DMS53 (cell line): ENCODE data around the gene PAOX.
A peak's percentile ranks its signal among the peaks of the same experiment; 100 is the strongest.
"Not testable (repeated sequence)": the region's sequence is repeated elsewhere in the genome, so short reads cannot be mapped to it uniquely, and the experiment has no call there.

Source experiments
- DNase-seq: peaks from one replicate; lab custom pipeline; 2025; lab: John Stamatoyannopoulos, UW

PAOX gene

DNA sequence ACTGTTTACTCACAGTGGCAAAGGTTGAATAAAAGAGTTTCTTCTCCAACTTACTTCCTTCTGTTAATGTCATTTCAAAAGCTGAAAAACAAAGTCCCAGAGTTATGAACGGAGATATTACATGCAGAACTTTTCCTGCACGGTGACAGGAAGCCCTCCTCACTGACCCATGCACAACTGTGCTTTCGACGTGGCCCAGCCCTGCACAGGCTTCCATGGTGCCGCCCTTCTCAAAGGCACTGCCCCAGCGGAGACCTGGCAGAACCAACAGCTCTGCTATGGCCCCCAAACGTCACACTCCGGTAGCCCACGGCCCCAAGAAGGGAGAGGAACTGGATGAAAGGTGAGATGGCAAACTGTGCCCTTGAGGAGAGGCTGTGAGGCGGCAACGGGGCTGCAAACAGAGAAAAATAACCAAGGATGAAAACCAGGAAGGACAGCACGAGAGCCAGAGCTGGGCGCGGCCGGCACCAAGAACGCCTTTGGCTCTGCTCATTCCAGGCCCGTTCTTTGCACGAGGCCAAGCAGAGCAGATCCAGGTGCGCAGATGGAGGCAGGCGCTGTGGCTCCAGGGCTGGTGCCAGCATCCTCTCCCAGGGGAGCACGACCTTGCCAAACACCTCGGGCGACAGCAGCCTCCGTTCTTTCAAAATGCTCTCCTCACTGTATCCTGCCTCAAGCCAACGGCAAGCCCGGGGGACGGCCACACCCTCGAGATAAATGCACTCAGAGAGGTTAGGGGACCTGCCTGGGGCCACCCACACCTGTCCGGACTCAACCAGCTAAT lies 14.2 kb upstream of the PAOX start:
- no peak for DNase-seq

DNA sequence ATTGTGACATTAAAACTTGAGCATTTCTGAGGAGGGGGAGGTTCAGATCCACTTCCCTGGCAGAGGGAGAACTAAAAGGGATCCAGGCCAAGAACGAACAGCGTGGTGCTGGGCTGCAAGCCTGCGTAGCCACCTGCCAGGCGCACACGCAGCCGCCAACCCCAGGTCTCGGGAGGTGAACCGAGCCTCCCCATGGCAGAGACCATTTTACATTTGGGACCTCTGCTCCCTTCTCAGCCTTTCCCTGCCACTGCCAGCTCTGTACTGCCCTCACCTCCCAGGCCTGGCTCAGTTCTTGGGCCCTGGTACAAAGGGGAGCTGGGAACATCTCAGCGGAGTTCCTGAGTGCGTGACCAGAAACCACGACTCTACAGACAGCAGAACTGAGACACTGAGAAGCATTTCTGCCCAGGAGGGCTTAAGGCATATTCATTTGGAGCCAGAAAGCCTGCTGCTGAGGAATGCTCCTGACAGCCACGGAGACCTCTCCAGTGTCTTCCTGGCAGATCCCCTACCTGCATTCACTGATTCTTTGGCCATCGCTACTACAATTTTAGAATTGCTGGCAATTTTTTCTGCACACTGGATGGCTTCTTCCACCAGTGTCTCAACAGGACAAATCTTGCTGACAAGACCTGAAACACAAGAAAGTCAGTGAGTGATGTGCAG lies 13.5 kb upstream of the PAOX start:
- DNase-seq, result no peak

DNA sequence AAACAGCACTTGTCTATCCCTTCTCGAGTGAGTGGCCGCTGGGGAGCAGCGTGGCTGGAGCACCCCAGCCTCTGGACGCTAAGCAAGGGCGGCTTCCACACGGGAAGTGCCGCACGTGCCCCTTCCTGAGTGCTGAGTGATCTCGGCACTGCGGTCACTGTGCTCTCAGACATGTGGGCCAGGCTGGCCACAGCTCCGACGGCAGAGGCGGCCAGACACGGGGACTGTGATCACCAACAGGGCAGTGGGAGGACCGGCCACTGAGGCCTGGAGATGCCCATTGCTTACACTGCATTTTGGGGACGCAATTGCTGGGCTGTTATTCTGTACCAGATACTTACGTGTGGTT lies 13.0 kb upstream of the PAOX start:
- DNase-seq, result no peak

DNA sequence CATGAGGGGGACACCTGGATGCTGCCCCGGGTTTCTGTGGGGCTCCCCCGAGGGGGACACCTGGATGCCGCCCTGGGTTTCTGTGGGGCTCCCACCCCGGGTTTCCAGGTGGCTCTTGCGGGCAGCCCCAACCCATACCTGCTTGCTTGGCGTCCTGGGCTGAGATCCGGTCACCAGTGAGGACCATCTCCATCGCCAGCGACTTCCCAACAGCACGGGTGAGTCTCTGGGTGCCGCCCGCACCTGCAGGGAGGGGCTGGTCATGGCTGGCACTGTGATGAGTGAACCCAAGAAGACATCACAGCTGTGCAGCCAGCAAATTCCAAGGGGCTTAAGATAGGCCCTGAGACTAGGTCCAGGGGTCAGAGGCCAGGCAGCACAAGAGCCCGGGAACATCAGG lies 12.3 kb upstream of the PAOX start:
- DNase-seq, result no peak

DNA sequence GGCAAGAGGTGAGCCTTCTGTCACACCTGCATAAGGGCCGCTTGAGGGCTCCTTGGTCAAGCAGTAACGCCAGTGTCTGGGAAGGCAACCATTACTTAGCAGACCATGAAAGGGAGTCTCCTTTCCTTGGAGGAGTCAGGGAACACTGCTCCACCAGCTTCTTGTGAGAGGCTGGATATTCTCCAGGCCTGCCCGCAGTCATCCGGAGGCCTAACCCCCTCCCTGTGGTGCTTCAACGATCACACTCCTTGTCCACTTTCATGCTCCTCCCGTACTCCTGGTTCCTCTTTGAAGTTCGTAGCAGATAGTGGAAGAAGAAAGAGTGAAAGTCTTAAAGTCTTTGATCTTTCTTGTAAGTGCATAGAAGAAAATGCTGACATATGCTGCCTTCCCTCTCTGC lies 11.6 kb upstream of the PAOX start:
- not testable (repeated sequence) for DNase-seq

DNA sequence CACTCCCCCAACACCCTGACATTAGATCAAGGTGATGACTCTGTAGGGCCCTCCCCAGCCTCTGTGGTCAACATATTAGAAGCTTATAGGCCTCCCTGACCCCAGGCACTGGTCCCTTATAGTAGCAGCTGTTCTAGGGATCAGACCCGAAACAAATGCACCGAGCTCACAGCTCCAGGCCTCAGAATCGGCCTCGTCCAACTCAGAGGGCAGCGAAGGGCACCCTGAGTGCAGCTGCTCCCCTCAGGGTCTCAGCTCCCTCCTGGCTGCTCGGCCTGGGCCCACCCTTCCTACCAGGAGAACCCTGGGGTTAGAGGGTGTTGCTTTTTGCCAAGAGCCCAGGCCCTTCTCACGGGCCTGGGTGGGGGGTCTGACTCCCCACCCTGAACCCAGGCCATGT lies 10.9 kb upstream of the PAOX start:
- no peak for DNase-seq

DNA sequence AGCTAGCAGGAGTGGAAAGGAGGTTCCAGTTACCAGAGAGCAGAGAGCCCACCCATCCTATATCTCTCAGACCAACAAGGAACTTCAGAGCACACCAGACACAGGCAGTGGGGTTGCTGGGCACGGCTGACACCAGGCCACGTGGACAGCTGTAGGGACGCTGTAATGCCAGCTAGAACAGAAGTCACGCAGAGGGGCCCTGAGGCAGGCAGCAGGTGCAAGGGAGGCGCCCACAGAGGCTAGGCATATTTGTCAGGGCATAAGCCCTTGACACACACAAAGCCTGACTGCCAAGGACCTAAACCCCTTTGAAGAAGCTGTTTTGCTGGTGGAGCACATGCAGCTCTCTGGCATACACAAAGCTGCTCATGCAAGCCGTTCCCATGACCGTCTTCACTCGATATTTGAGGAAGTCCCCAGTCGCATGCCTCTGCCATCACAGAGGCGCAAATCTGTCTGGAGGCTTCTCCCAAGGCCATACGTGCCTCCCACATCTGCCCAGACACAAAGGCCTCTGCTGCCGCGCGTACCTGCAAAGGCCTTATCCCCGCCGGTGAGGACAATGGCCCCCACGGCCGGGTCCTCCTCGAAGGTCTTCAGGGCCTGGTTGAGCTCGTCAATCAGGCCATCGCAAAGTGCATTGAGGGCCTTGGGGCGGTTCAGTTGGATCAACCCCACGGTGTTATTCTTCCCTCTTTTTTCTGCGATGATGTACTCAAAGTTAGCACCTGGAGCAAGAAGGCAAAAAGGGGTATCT lies 8.9 kb upstream of the PAOX start:
- no peak for DNase-seq

DNA sequence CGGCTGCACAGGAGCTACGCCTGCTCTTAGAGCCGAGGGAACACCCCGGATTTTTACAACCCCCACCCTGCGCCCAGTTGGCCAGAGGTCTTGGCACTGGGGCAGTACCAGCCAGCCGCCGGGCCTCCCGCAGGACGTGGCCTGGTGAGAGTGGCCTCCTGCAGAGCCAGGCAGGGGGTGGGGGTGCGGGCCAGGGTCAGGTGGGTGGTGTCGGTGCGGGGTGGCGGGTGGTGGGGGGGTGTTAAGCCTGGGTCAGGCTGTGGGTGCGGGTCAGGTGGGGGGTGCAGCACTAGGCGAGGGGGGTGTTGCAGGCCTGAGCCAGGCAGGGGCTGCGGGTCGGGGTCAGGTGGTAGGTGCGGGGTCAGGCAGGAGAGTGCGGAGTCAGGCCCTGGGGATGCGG lies 6.6 kb upstream of the PAOX start:
- DNase-seq, result no peak

DNA sequence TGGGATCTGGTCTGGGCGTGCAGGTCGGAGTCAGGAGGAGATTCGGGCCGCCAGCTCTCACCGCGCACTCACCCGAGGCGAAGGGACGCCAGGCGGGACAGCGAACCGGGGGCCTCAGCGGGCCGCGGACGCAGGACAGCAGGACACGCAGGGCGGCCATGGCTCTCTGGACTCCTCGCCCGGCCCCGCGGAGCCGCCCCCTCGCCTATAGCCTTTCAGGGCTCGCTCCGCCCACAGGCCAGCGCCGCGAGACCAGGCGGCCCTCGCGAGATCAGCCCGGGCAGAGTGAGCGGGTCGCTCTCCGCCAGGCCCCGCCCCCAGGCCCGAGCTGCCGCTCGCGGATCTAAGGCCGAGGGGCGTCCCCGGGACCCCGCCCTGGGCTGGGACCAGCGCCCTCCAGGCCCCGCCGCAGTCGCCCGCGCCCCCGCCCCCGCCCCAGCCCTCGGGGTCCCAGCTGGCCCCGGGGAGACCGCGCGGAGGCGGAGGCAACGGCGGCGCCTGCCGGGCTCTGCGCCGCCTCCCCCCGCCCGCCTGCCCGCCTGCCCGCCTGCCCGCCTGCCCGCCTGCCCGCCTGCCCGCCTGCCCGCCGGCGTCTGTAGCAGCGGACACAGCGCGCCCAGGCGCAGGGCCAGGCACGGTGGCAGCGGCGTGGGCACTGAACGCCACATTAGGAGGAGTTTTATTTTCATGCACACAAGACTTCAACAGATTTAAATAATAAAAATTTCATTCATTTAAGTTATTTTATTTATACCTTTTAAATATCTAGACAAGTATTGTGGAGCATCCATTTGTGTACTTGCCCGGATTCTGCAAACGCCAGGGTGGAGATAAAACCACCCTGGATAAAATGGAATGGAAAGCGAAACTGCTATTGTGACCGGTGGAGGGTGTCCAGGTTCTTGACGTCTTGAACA lies 5.6 kb upstream of the PAOX start, which contains the start of gene ECHS1:
Gene ECHS1 (minus strand): TSS at position 181 of the 917 bp plus-strand sequence. CDS start 21 bp downstream, at position 160.
- peak; percentile 96 for DNase-seq

DNA sequence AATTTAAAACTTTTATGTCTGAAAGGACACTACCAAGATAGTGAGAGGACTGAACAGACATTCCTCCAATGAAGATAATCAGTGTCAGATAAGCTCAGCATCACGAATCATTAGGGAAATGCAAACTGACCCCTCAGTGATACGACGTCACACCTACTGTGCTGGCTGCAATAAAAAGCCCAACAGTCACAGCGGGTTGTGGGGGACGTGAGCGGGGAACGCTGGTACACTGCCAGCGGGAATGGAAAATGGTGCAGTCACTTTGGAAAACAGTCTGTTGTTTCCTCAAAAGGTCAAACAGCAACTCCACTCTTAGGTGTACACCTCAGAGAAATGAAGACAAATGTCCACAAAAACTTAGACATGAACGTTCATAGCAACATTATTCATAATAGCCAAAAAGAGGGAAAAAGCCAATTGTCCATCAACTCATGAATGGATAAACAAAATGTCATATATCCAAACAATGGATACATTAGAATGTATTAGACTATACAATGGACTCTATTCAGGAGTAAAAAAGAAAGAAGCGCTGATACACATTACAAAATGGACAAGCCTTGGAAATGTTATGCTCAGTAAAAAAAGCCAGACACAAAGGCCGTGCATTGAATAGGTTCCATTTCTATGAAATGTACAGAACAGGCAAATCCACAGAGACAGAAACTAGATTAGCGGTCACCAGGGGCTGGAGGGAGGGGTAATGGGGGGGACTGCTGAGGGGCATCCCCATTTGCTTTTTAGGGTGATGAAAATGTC lies 3.5 kb upstream of the PAOX start:
- DNase-seq, result no peak

DNA sequence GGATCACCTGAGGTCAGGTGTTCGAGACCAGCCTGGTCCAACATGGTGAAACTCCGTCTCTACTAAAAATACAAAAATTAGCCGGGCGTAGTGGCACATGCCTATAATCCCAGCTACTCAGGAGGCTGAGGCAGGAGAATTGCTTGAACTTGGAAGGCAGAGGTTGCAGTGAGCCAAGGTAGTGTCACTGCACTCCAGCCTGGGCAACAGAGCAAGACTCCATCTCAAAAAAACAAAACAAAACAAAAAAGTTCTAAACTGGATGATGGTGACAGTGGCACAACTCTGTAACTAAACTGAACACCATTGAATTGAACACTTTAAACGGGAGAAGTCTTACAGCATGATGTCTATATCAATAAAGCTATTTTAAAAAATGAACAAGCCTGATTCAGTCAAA lies 2.9 kb upstream of the PAOX start:
- DNase-seq, result not testable (repeated sequence)

DNA sequence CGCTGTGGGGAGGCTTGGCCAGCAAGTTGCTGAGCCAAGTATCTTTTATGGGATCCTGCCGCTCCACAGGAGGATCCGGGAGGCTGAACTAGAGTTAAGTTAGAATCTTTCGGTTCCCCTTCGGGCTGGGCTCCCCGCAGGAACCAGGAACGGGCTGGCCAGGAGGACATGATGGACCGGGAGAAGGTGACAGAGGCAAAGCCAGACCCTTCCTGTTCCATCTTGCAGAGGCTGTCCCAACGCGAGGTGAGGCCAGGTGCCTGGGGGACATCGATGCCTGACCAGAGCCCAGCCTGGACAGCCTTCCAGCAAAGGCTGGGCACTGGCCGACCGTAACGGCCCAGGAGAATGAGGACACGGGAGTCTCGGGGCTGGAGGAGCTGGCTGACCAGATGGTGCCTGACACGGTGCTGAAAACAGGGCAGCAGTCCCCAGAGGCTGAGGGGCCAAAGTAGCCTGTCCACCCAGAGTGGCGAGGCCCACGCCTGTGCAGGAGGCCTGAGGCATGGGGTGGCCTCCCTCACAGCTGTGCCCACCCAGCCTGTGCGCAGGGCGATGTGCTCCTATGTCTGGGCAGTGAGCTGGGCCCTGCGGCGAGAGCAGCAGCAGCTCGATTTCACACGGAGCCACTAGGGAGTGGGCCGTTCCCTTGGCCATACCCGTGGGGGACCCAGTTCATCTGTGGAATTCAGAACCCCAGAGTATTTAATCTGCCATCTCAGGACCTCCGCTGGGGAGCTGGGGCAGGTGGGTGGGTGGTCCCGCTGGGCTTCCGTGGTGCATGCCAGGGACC lies 1.8 kb upstream of the PAOX start:
- no peak for DNase-seq

DNA sequence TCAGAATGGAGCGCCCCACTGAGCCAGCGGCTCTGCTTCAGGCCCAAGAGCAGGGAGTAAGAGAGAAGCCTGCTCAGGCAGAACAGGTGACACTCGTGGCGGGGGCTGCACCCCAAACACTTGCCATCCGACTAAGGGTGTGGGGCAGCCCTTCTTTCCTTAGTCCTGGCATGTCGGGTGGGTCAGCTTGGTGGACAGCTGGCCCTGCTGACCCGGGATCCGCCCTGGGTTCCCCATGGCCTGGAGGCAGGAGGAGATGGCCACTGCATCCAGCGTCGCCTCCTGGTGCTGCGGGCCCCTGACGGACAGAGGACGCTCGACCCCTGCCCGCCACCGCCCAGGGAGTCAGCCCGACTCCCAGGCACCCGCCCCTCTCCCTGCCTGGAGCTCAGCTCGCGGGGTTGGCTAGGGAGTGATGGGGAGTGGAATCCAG lies 1.2 kb upstream of the PAOX start:
- no peak for DNase-seq

DNA sequence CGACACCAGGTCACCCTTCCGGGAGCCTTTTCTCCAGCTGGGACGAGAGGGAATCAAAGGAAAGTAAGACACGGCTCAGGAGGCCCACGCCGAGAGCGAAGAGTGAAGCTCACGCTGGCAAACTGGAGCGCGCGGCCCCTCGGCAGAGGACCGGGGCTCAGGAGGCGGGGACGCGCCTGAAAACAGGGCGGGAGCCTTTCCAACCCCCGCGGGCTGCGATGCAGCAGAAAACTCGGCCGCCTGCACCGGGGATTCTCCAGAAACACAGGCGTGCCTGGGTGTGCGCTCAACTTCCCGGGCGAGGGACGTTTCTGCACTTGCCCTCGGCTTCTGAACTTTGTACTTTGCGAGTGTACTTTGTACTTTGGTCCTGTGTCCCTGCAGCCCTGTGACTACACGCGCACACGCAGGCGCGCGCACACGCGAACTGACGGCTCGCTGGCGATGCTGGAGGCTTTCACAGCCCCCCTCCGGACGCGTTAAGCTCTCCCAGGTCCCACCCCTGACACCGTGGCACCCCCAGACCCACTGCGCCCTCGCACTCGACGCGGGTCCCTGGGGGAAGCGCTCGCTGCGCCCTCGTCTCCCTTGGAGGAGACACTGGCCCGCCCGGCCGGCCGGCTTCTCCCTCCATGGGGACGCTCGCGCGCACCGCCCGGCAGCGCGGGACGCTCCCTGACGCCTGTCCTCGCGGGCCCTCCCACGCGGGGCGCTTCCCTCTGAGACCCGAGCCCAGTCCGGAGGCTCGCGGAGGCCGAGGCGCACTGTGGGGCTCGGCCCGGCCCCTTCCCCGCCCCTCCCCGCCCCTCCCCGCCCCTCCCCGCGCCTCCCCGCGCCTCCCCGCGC lies 588 bp upstream of the PAOX start:
- DNase-seq, result peak; percentile 75

DNA sequence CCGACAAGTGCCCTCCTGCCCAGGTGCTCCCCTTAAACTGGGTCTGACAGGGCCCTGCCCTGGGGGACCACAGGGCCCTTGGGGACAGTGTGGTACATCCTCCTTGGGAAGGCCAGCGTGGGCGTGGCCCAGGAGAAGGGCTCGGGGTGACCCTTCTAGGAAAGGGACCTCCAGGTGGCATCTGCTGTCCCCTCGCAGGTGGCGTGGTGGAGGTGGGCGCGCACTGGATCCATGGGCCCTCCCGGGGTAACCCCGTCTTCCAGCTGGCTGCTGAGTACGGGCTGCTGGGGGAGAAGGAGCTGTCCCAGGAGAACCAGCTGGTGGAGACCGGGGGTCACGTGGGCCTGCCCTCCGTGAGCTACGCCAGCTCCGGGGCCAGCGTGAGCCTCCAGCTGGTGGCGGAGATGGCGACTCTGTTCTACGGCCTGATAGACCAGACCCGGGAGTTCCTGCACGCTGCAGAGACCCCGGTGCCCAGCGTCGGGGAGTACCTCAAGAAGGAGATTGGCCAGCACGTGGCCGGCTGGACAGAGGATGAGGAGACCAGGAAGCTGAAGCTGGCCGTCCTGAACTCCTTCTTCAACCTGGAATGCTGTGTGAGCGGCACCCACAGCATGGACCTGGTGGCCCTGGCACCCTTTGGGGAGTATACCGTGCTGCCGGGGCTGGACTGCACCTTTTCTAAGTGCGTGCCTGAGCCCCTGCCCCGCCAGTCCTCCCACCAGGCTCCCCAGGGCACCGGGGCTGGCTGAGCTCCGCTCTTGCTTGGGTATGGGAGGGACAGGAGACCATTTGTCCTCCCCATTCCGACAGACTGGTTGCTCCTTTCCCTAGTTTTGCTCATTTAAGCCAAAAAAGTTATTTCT lies 972 bp downstream of the PAOX start:
- no peak for DNase-seq

DNA sequence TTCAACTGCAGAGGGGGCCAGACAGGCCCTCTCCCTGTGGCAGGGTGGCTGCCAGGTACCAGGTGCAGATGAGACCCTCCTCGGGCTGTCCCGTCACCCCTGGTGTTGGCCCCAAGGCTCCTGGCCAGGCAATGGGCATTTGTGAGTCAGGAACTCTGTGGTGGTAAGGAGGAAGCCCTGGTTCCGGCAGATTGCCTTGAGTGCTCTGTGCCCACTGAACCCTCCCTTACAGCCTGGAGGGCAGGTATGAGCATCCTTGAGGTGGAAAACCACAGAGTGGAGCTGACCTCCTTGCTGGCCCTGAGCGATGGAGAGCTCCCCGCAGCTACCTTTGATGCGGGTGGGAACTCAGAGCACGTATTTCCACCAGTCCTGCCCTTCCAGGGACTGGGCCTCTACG lies 2.0 kb downstream of the PAOX start:
- DNase-seq, result no peak

DNA sequence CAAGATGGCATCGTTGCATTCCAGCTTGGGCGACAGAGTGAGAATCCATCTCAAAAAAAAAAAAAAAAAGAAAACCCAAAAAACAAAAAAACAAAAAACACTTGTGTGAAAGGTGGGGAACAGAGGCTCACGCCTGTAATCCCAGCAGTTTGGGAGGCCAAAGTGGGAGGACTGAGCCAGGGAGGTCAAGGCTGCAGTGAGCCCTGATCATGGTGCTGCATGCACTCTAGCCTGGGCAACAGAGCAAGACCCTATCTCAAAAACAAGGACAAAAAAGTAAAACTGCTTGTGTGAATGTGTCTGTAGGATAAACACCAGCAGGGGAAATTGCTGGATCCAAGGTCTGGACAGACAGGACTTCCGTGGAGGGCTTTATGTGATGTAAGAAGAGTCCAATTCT lies 4.5 kb downstream of the PAOX start:
- no peak for DNase-seq

DNA sequence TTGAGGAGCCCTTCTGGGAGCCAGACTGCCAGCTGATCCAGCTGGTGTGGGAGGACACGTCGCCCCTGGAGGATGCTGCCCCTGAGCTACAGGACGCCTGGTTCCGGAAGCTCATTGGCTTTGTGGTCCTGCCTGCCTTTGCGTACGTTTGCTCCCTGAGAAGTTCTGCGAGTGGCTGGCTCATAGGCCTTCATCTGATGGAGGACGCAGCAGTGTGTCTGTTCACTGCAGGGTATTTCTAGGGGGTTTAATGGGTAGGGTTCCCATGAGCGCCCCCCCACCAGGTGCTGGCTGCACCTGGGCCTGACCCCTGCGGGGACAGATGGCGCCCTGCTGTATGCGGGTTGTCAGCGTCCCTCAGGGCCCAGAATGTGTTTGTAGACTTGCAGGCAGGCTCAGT lies 5.0 kb downstream of the PAOX start:
- DNase-seq, result no peak
